ENCODE results near the gene KLRF2.

Gene KLRF2

DNA sequence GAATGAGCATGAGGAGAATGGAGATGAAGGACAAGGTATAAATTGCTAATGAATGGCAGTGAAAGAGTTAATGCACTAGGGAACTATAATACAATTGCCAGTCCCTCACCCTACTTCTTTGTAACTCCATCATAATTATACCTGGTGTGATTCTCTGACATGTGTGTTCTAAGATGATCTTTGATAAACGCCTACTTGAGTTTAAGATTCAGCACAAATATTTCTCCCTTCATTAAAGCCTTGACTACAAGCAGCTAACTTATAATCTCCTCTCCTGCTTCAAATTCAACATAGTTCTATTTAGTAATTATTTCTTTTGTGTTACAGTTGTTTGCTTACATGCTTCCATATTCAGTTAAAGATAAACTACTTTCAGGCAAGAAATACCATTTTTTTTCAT lies 60.5 kb downstream of the KLRF2 start:
- DNase-seq: peak in 1 of 2 experiments; percentile 3

DNA sequence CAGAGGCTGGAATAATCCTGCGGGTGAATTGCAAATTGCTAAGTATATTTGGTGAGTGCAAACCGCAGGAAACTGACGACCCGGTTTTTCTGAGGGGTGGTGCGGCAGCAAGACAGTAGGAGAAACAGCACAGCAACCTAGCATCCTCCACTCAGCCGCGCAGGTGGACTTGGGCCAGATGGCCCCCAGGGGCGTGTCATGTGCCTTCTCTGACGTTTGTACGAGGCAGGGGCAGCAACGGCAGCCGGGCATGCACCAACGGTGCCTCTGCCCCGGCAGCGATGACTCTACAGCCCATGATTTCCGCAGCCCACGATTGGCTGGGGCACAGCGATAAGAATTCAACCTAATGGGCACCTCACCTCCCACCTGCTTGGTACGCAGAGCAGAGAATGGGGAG lies 62.0 kb downstream of the KLRF2 start:
- DNase-seq: peak; percentile 91 to 96

DNA sequence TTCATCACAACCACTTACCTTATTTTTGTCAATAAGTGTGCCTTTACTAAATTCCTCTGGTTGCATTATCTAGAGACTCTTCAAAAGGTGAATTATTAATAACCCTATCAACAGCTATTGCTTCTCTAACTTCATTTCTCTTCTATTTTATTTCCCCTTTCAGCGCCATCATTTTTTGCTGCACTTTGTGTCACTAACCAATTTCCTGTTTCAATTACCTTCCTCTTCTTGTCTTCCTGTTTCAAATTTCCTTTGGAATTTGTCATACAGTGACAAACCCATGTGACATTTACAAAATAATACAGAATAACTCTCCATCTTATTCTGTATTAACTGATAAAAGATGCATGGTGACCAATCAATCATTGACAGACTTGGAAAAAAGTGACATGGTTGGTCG lies 63.1 kb downstream of the KLRF2 start:
- DNase-seq: no peak
